Smooth muscle cell (in vitro differentiated cells): ENCODE data around the gene CUL9. TPM values are rescaled to one million over a fixed set of nuclear protein-coding genes. Genes with fewer than 3 reads are reported as not detected.

Experiments
- DNase-seq: peaks from one replicate; lab custom pipeline; 2025; ENCODE audit not compliant: unreplicated experiment; lab: John Stamatoyannopoulos, UW
- H2AFZ ChIP-seq: fragments of 200-600 bp; sonication (generic); 2 replicates; pipeline ENCODE4 v1.6.0; 2016; ENCODE audit warnings: antibody characterized with exemption, low read depth, mild to moderate bottlenecking
- H3F3A ChIP-seq: fragments of 200-600 bp; sonication (generic); 2 replicates; pipeline ENCODE4 v1.6.0; 2017; ENCODE audit warnings: antibody characterized with exemption, low read depth
- H3K27ac ChIP-seq: fragments of 200-600 bp; sonication (generic); 2 replicates; pipeline ENCODE4 v1.5.1; 2016; ENCODE audit warnings: low read depth, mild to moderate bottlenecking
- H3K27me3 ChIP-seq: fragments of 200-600 bp; sonication (generic); 2 replicates; pipeline ENCODE4 v1.6.1; 2016; ENCODE audit warnings: low read depth, mild to moderate bottlenecking
- H3K36me3 ChIP-seq: fragments of 200-600 bp; sonication (generic); 2 replicates; pipeline ENCODE4 v1.5.1; 2016; ENCODE audit warnings: low read depth
- H3K4me1 ChIP-seq: fragments of 200-600 bp; sonication (generic); 2 replicates; pipeline ENCODE4 v1.5.1; 2016; ENCODE audit warnings: low read depth
- H3K4me2 ChIP-seq: fragments of 200-600 bp; sonication (generic); 2 replicates; pipeline ENCODE4 v1.6.0; 2016; ENCODE audit warnings: mild to moderate bottlenecking
- H3K4me3 ChIP-seq: fragments of 200-600 bp; sonication (generic); 2 replicates; pipeline ENCODE4 v1.5.1; 2016; ENCODE audit warnings: mild to moderate bottlenecking
- H3K79me2 ChIP-seq: fragments of 200-600 bp; sonication (generic); 2 replicates; pipeline ENCODE4 v1.6.0; 2016; ENCODE audit warnings: low read depth, mild to moderate bottlenecking
- H3K9ac ChIP-seq: fragments of 200-600 bp; sonication (generic); 2 replicates; pipeline ENCODE4 v1.6.0; 2016; ENCODE audit warnings: low read depth
- H3K9me3 ChIP-seq: fragments of 200-600 bp; sonication (generic); replicated peaks from 2 replicates; pipeline ENCODE4 v1.5.1; 2016; ENCODE audit warnings: low read depth
- H4K20me1 ChIP-seq: fragments of 200-600 bp; sonication (generic); 2 replicates; pipeline ENCODE4 v1.6.0; 2016; ENCODE audit warnings: low read depth
- WGBS: methylation state at CpG from one replicate; pipeline ENCODE4 v1.1.7; 2016; ENCODE audit warnings: low lambda C conversion rate; 5-methylcytosine and 5-hydroxymethylcytosine counted together
- polyA plus RNA-seq: library from polyadenylated mRNA; unstranded; fragments of >200 nt; fragmentation: Nextera tagmentation; extraction: Ambion mirVana; gene quantifications from 2 replicates; pipeline ENCODE4 v1.2.1, GENCODE V29; 2016
- total RNA-seq: library from RNA; depleted of rRNA; stranded (reverse); fragments of >200 nt; gene quantifications from 2 replicates; pipeline ENCODE4 v1.2.3, GENCODE V29; 2014
- TF ChIP-seq, protein P1 (sequence below): fragments of 200-600 bp; sonication (generic); IDR thresholded peaks from 2 replicates; pipeline ENCODE4 v1.5.1; 2017; ENCODE audit warnings: borderline replicate concordance, mild to moderate bottlenecking, antibody characterized with exemption; ENCODE audit not compliant: insufficient read depth, poor library complexity, severe bottlenecking

The CUL9 gene
- total and polyA plus RNA-seq, 2 experiments from 2014 or later: 13.9 to 18.8 TPM

GRCh38 chr6:43262000-43262779 is 80.2 kb downstream of the CUL9 start:
- 91% methylated on average over 14 of the region's 14 CpGs for WGBS
- no peak overlapping the region for H2AFZ ChIP-seq
- H4K20me1 ChIP-seq: no peaks in the 10 kb centered on the region
- no peak overlapping the region for H3K4me3 ChIP-seq
- TF ChIP-seq, protein P1, sequence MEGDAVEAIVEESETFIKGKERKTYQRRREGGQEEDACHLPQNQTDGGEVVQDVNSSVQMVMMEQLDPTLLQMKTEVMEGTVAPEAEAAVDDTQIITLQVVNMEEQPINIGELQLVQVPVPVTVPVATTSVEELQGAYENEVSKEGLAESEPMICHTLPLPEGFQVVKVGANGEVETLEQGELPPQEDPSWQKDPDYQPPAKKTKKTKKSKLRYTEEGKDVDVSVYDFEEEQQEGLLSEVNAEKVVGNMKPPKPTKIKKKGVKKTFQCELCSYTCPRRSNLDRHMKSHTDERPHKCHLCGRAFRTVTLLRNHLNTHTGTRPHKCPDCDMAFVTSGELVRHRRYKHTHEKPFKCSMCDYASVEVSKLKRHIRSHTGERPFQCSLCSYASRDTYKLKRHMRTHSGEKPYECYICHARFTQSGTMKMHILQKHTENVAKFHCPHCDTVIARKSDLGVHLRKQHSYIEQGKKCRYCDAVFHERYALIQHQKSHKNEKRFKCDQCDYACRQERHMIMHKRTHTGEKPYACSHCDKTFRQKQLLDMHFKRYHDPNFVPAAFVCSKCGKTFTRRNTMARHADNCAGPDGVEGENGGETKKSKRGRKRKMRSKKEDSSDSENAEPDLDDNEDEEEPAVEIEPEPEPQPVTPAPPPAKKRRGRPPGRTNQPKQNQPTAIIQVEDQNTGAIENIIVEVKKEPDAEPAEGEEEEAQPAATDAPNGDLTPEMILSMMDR: no peak
- H3K9ac ChIP-seq: no peak overlapping the region
- H3K27me3 ChIP-seq: no peaks in the 10 kb centered on the region
- H3K27ac ChIP-seq: no peak overlapping the region
- no peaks in the 10 kb centered on the region for H3K36me3 ChIP-seq
- no peak for DNase-seq
- H3K4me2 ChIP-seq: no peak overlapping the region
- no peaks in the 10 kb centered on the region for H3F3A ChIP-seq
- H3K79me2 ChIP-seq: no peaks in the 10 kb centered on the region
- H3K9me3 ChIP-seq: no peaks in the 10 kb centered on the region
- H3K4me1 ChIP-seq: no peaks in the 10 kb centered on the region

GRCh38 chr6:43262780-43263313 is 80.9 kb downstream of the CUL9 start:
- no peak overlapping the region for H2AFZ ChIP-seq
- H3K4me3 ChIP-seq: no peak overlapping the region
- no peaks in the 10 kb centered on the region for H3K36me3 ChIP-seq
- H3K79me2 ChIP-seq: no peaks in the 10 kb centered on the region
- H3K27ac ChIP-seq: no peak overlapping the region
- WGBS: 94% methylated on average over 38 of the region's 39 CpGs
- no peaks in the 10 kb centered on the region for H3F3A ChIP-seq
- H3K4me2 ChIP-seq: no peak overlapping the region
- no peaks in the 10 kb centered on the region for H4K20me1 ChIP-seq
- no peak overlapping the region for H3K9ac ChIP-seq
- H3K27me3 ChIP-seq: no peaks in the 10 kb centered on the region
- H3K9me3 ChIP-seq: no peaks in the 10 kb centered on the region
- no peak for DNase-seq
- H3K4me1 ChIP-seq: no peaks in the 10 kb centered on the region
- TF ChIP-seq, protein P1: no peak

DNA sequence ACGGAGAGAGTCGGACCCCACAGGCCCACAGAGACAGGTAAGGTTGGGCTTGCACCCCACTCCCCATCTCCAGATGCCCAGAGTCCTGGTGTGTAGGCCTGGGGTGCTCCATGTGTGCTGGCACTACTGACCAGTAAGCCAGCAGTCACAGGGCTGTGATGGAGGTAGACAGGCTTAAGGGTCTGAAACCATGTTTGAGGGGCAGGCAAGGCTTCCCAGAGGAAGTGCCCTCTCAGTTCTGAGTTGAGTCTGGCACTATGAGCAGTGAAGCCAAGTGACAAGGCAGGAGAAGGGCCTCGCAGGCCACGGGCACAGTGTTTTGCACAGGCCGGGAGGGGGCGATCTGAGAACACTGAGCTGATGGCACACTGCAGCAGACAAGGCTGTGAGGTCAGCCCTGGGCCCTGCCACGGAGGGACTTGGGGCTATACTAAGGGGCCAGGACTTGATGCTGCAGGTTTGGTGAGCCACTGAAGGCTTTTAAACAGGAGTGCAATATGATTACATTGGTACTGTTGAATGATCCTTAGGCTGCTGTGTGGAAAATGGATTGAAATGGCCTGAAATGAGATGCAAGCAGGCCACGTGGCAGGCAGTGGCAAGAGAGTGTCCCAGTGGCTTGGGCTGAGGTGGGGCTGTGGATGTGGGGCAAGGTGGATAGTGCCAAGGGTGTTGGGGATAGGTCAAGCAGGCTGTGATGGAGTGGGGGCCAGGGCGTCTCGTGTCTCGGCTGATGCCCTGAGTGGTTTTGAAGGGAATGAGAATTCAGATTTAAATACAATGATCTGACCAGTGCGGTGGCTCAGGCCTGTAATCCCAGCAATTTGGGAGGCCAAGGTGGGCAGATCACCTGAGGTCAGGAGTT is 81.5 kb downstream of the CUL9 start:
- Histone ChIP-seq H3K36me3 (no peaks in the 10 kb centered on the region), H3K4me3 (no peak overlapping the region), H3K27ac (no peak overlapping the region), H3K27me3 (no peaks in the 10 kb centered on the region), H3K9me3 (no peaks in the 10 kb centered on the region), H3K4me1 (no peaks in the 10 kb centered on the region), H3K79me2 (no peaks in the 10 kb centered on the region), H4K20me1 (no peaks in the 10 kb centered on the region), H3F3A (no peaks in the 10 kb centered on the region), H3K9ac (no peak overlapping the region), H3K4me2 (no peak overlapping the region), H2AFZ (no peak overlapping the region)
- WGBS: 59% methylated on average over 12 of the region's 12 CpGs
- TF ChIP-seq, protein P1: peak; percentile 66
- peak; percentile 40 for DNase-seq
